HEK293 (cell line): ENCODE measurements around the gene KLHL11.

Experiments used
- ZBTB49 ChIP-seq: fragments of 450-650 bp; formaldehyde crosslinking; IDR thresholded peaks from 2 replicates; pipeline ENCODE4 v1.5.1; 2016; ENCODE audit warnings: missing biosample characterization, missing genetic modification characterization, low read depth
- ZNF121 ChIP-seq: fragments of 450-650 bp; formaldehyde crosslinking; IDR thresholded peaks from 2 replicates; pipeline ENCODE4 v1.5.1; 2016; ENCODE audit warnings: missing biosample characterization, missing genetic modification characterization
- ZNF423 ChIP-seq: fragments of 450-650 bp; formaldehyde crosslinking; IDR thresholded peaks from 2 replicates; pipeline ENCODE4 v1.5.1; 2016; ENCODE audit warnings: missing biosample characterization, missing genetic modification characterization
- ZNF629 ChIP-seq: fragments of 450-650 bp; formaldehyde crosslinking; IDR thresholded peaks from 2 replicates; pipeline ENCODE4 v1.5.1; 2017; ENCODE audit warnings: missing biosample characterization, missing genetic modification characterization
- ZNF768 ChIP-seq: fragments of 450-650 bp; formaldehyde crosslinking; IDR thresholded peaks from 2 replicates; pipeline ENCODE4 v1.5.1; 2018; ENCODE audit warnings: missing biosample characterization, mild to moderate bottlenecking, missing genetic modification characterization
- ZXDB ChIP-seq: fragments of 450-650 bp; formaldehyde crosslinking; IDR thresholded peaks from 2 replicates; pipeline ENCODE4 v1.5.1; 2016; ENCODE audit warnings: missing biosample characterization, missing genetic modification characterization

GRCh38 chr17:41904242-41904841, 39.1 kb upstream of the KLHL11 start:
- TF ChIP-seq ZBTB49 (tag by site-specific recombination) (no peak), ZNF121 (tag by site-specific recombination) (no peak), ZXDB (no peak), ZNF423 (tag by site-specific recombination) (no peak), ZNF629 (tag by site-specific recombination) (no peak), ZNF768 (tag by site-specific recombination) (no peak)
